B cell (primary cell): Measurements from ENCODE around the gene ADGRV1.
"Not testable (repeated sequence)": the region's sequence is repeated elsewhere in the genome, so short reads cannot be mapped to it uniquely, and the experiment has no call there.

Experiments used
- EZH2 ChIP-seq: IDR thresholded peaks from 2 replicates; pipeline ENCODE4 v1.6.1; 2012; ENCODE audit warnings: borderline replicate concordance, low read depth, mild to moderate bottlenecking, moderate library complexity, low read length; ENCODE audit not compliant: insufficient read depth, poor library complexity, severe bottlenecking
- TF ChIP-seq, protein P1 (sequence below): fragments of 200-600 bp; IDR thresholded peaks from one replicate; pipeline ENCODE4 v1.8.0; 2022; ENCODE audit warnings: antibody characterized with exemption, mild to moderate bottlenecking

DNA sequence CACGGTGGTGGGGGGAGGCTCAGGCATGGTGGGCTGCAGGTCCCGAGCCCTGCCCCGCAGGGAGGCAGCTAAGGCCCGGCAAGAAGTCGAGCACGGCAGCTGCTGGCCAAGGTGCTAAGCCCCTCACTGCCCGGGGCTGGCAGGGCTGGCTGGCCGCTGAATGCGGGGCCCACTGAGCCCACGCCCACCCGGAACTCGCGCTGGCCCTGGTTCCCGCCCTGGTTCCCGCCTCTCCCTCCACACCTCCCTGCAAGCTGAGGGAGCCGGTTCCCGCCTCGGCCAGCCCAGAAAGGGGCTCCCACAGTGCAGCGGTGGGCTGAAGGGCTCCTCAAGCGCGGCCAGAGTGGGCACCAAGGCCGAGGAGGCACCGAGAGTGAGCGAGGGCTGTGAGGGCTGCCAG is 289.0 kb downstream of the ADGRV1 start:
- TF ChIP-seq, protein P1, sequence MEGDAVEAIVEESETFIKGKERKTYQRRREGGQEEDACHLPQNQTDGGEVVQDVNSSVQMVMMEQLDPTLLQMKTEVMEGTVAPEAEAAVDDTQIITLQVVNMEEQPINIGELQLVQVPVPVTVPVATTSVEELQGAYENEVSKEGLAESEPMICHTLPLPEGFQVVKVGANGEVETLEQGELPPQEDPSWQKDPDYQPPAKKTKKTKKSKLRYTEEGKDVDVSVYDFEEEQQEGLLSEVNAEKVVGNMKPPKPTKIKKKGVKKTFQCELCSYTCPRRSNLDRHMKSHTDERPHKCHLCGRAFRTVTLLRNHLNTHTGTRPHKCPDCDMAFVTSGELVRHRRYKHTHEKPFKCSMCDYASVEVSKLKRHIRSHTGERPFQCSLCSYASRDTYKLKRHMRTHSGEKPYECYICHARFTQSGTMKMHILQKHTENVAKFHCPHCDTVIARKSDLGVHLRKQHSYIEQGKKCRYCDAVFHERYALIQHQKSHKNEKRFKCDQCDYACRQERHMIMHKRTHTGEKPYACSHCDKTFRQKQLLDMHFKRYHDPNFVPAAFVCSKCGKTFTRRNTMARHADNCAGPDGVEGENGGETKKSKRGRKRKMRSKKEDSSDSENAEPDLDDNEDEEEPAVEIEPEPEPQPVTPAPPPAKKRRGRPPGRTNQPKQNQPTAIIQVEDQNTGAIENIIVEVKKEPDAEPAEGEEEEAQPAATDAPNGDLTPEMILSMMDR = not testable (repeated sequence)
- TF ChIP-seq EZH2 = not testable (repeated sequence)
